Prostate gland (tissue), 2 donors: ENCODE measurements around the gene UQCRC2. TPM values are rescaled to one million over a fixed set of nuclear protein-coding genes. Genes with fewer than 3 reads are reported as not detected.

Source experiments
- DNase-seq: peaks from one replicate; pipeline ENCODE4 v3.0.0-alpha.2; 2019; ENCODE audit warnings: low spot score
- H3K27ac ChIP-seq, 2 donors: fragments of 200-600 bp; sonication (generic); 2 replicates each; pipeline ENCODE4 v1.5.1; 2017 to 2019
- H3K27me3 ChIP-seq: fragments of 200-600 bp; sonication (generic); replicated peaks from 2 replicates; pipeline ENCODE4 v1.5.1; 2019; ENCODE audit not compliant: insufficient read depth
- H3K36me3 ChIP-seq, 2 donors: fragments of 200-600 bp; sonication (generic); 1 replicate in 1 of 2; 2 replicates in 1 of 2; pipeline versions ENCODE4 v1.5.1 to v1.8.1; 2017 to 2019
- H3K4me1 ChIP-seq: fragments of 200-600 bp; sonication (generic); replicated peaks from 2 replicates; pipeline ENCODE4 v1.5.1; 2019
- H3K4me3 ChIP-seq, 2 donors: fragments of 200-600 bp; sonication (generic); 2 replicates each; pipeline ENCODE4 v1.5.1; 2017 to 2019
- H3K9me3 ChIP-seq: fragments of 200-600 bp; sonication (generic); 2 replicates; pipeline ENCODE4 v1.5.1; 2017
- POLR2A ChIP-seq: fragments of 450-650 bp; IDR thresholded peaks from one replicate; pipeline ENCODE4 v1.6.1; 2016; ENCODE audit warnings: antibody characterized with exemption, mild to moderate bottlenecking
- POLR2AphosphoS5 ChIP-seq: sonication (generic); formaldehyde crosslinking; IDR thresholded peaks from one replicate; pipeline ENCODE4 v1.6.1; 2017; ENCODE audit warnings: antibody characterized with exemption
- WGBS: methylation state at CpG from one replicate; pipeline ENCODE4 v1.1.5; 2018; 5-methylcytosine and 5-hydroxymethylcytosine counted together
- intact Hi-C: fragments of 100-400 bp; cut with DNase I; formaldehyde crosslinking; loops from one replicate; pipeline ENCODE4 v1.14.2; 2022
- total RNA-seq, 2 donors: library from RNA; depleted of rRNA; stranded (reverse); fragments of >200 nt; gene quantifications; one replicate each; pipeline ENCODE4 v1.1.0, GENCODE V29; 2016
- TF ChIP-seq, protein P1 (sequence below), 4 experiments: fragments of 200-600 bp in 2 of 4; fragments of 450-650 bp in 2 of 4; sonication (generic) in 2 of 4; IDR thresholded peaks; 1 replicate in 3 of 4; 2 replicates in 1 of 4; pipeline ENCODE4 v1.5.1; 2016 to 2019; ENCODE audit warnings: antibody characterized with exemption in 4 of 4, mild to moderate bottlenecking in 2 of 4, moderate library complexity in 2 of 4

UQCRC2 gene
- total RNA-seq, 2 donors from 2014 or later, result 123 to 138 TPM

DNA sequence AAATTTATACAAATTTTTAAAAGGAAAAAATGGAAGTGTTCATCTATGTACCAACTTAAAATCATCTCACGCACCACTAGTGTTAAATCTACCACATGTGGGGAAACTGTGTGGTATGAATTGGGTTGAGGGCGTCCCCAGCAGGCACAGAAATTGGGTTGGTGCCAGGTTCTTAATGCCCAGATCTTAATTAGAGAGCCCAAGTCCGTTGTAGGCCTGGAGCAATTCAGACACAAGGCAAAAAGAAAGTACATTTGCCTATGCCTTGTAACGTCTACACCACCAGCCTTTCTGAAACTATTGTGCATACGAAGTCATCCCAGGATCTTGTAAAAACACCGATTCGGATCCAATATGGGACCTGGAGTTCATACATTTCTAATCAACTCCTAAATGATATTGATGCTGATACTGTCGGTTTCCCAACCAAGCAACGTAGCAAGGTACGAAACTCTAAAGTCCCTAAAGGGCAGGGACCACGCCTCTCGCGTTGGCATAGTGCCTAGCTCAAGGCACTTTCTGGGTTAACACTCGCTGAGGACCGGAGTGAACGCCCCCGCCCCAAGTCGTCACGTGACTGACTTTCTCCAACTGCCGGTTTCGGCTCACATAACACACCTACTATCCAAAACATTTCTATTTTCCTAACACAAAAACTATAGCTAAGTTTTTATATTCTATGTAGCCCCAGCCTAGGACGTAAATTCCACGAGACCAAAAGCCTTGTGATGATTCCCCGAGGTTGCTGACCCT, 945 bp upstream of the UQCRC2 start:
- Histone ChIP-seq H3K4me3 (peak overlapping the region; percentile 60 to 87), H3K9me3 (no peaks in the 10 kb centered on the region), H3K27ac (peak overlapping the region; percentile 88 to 91), H3K4me1 (peaks cover 12% of the 10 kb centered on the region), H3K36me3 (no peaks in the 10 kb centered on the region), H3K27me3 (no peaks in the 10 kb centered on the region)
- TF ChIP-seq POLR2A, result no peak
- intact Hi-C loops, result no loop called here
- DNase-seq, result peak; percentile 38
- 3% methylated on average over 24 of the region's 24 CpGs for WGBS

DNA sequence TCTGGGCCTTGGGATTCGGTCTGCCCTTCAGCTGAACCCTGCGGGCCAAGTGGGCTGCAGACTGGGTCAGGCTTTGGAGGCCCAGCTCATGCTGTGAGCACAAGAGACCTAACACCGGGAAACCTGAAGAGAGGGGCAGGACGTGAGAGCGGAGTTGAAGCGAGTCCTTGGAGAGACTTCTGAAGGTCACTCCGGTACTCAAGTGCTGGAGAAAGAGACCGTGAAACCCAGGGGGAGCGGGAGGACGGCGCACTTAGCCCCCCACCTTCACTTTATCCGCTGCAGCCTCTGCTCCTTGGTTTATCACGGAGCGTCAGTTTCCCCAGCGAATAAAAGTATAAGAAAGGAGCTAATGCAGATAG, 361 bp downstream of the UQCRC2 start:
- 0% methylated on average over 15 of the region's 15 CpGs for WGBS
- Histone ChIP-seq H3K36me3 (no peaks in the 10 kb centered on the region), H3K9me3 (no peaks in the 10 kb centered on the region), H3K27me3 (no peaks in the 10 kb centered on the region), H3K4me3 (peak overlapping the region; percentile 60 to 87), H3K27ac (peak overlapping the region; percentile 88 to 91), H3K4me1 (peaks cover 12% of the 10 kb centered on the region)
- intact Hi-C loops, result no loop called here
- no peak for TF ChIP-seq POLR2A
- no peak for TF ChIP-seq POLR2AphosphoS5
- TF ChIP-seq, protein P1, sequence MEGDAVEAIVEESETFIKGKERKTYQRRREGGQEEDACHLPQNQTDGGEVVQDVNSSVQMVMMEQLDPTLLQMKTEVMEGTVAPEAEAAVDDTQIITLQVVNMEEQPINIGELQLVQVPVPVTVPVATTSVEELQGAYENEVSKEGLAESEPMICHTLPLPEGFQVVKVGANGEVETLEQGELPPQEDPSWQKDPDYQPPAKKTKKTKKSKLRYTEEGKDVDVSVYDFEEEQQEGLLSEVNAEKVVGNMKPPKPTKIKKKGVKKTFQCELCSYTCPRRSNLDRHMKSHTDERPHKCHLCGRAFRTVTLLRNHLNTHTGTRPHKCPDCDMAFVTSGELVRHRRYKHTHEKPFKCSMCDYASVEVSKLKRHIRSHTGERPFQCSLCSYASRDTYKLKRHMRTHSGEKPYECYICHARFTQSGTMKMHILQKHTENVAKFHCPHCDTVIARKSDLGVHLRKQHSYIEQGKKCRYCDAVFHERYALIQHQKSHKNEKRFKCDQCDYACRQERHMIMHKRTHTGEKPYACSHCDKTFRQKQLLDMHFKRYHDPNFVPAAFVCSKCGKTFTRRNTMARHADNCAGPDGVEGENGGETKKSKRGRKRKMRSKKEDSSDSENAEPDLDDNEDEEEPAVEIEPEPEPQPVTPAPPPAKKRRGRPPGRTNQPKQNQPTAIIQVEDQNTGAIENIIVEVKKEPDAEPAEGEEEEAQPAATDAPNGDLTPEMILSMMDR (IDR thresholded peaks at IDR 0.05), result no peak
- no peak for DNase-seq

DNA sequence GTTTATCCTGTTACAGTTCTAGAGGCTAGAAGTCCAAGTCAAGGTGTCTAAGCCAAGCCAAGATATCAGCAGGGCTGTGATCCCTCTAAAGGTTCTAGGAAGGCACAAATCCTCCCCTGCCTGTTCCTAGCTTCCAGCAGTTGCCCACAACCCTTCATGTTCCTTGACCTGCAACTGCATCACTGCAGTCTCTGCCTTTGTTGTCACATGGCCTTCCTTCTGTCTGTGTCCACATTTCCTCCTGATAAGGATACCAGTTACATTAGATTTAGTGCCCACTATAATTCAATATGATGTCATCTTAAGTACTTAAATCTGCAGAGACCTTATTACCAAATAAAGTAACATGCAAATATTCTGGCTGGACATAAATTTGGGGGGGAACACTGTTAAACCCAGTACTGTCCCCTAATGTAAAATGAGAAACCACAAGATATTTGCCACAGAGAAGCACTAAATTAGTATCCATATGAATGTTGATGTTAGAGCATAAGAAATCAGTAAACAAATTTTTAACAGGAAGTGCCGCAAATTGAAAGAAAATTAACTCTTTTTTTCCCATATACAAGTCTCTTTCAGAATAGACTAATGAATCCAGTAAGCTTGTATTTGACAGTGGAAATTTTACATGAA, 4.7 kb downstream of the UQCRC2 start:
- Histone ChIP-seq H3K36me3 (peaks cover 0 to 7% of the 10 kb centered on the region in 2 donors), H3K4me3 (no peak overlapping the region), H3K4me1 (peaks cover 6% of the 10 kb centered on the region), H3K27me3 (no peaks in the 10 kb centered on the region), H3K27ac (no peak overlapping the region), H3K9me3 (no peaks in the 10 kb centered on the region)
- WGBS, result 38% methylated on average over 1 of the region's 1 CpG
- intact Hi-C loops, result no loop called here
- no peak for DNase-seq
- TF ChIP-seq POLR2A (no peak), POLR2AphosphoS5 (no peak)
- TF ChIP-seq, protein P1 (IDR thresholded peaks at IDR 0.05), result no peak

DNA sequence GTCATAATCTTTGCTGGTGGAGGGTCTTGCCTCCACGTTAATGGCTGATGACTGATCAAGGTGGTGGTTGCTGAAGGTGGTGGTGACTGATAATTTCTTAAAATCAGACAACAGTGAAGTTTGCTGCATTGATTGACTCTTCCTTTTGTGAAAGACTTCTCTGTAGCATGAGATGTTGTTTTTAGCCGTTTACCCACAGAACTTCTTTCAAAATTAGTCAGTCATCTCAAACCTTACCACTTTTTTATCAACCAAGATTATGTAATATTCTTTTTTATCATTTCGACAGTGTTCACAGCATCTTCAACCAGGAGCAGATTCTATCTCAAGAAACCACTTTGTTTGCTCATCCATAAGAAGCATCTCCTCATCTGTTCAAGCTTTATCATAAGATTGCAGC, 5.9 kb downstream of the UQCRC2 start:
- no peak for DNase-seq
- intact Hi-C loops, result no loop called here
- TF ChIP-seq POLR2A (no peak), POLR2AphosphoS5 (no peak)
- TF ChIP-seq, protein P1 (IDR thresholded peaks at IDR 0.05), result no peak
- no peaks in the 10 kb centered on the region for H3K27me3 ChIP-seq
- no peaks in the 10 kb centered on the region for H3K9me3 ChIP-seq
- peaks cover 4 to 9% of the 10 kb centered on the region in 2 donors for H3K36me3 ChIP-seq
- WGBS, result 77% methylated on average over 3 of the region's 3 CpGs
- H3K4me3 ChIP-seq, result no peak overlapping the region
- peaks cover 5% of the 10 kb centered on the region for H3K4me1 ChIP-seq
- H3K27ac ChIP-seq, result no peak overlapping the region

DNA sequence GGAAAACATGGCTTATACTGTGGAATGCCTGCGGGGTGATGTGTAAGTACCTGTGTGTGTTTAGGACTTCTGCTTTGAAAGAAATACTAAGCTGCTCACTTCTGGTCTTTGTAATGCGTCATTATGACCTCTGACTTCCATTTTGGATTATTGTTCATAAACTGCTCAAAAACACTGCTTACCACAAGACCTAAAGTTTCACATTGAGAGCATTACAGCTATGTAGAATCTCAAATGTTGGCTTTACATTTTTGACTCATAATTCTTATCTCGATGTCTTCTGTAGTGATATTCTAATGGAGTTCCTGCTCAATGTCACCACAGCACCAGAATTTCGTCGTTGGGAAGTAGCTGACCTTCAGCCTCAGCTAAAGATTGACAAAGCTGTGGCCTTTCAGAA, 9.3 kb downstream of the UQCRC2 start:
- no peak for DNase-seq
- Histone ChIP-seq H3K36me3 (peaks cover 7 to 25% of the 10 kb centered on the region in 2 donors), H3K4me1 (no peaks in the 10 kb centered on the region), H3K9me3 (no peaks in the 10 kb centered on the region), H3K4me3 (no peak overlapping the region), H3K27ac (no peak overlapping the region), H3K27me3 (no peaks in the 10 kb centered on the region)
- TF ChIP-seq POLR2A, result no peak
- TF ChIP-seq, protein P1 (IDR thresholded peaks at IDR 0.05), result no peak
- no peak for TF ChIP-seq POLR2AphosphoS5
- 96% methylated on average over 5 of the region's 5 CpGs for WGBS
- intact Hi-C loops, result no loop called here
